COLO668 (cell line): ENCODE results near the gene PDE10A.
A peak's percentile ranks its signal among the peaks of the same experiment; 100 is the strongest.

Experiments used
- DNase-seq: peaks from one replicate; lab custom pipeline; 2025; ENCODE audit not compliant: unreplicated experiment; lab: John Stamatoyannopoulos, UW

The PDE10A gene

DNA sequence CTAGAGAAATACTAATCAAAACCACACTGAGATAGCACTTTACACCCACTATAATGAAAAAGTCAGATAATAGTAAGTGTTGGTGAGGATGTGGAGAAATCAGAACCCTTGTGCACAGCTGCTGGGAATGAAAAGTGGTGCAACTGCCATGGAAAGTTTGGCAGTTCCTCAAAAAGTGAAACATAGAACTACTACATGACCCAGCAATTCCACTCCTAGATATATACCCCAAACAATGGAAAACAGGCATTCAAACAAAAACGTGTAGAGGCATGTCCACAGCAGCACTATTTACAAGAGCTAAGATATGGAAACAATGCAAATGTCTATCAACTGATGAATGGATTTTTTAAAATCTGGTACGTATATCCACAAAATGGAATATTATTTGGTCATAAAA is 236.1 kb downstream of the PDE10A start:
- no peak for DNase-seq

DNA sequence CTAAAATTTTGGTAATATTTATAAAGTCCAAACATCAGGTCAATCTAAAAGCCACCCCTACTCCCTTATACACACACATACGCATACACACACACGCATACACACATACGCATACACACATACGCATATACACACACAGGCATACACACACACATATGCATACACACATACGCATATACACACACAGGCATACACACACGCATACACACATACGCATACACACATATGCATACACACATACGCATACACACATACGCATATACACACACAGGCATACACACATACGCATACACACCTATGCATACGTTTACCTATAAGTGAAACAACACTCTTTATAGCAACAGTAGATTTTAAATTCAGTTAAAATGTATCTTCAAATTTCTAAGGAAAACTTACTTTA is 240.8 kb downstream of the PDE10A start:
- no peak for DNase-seq

DNA sequence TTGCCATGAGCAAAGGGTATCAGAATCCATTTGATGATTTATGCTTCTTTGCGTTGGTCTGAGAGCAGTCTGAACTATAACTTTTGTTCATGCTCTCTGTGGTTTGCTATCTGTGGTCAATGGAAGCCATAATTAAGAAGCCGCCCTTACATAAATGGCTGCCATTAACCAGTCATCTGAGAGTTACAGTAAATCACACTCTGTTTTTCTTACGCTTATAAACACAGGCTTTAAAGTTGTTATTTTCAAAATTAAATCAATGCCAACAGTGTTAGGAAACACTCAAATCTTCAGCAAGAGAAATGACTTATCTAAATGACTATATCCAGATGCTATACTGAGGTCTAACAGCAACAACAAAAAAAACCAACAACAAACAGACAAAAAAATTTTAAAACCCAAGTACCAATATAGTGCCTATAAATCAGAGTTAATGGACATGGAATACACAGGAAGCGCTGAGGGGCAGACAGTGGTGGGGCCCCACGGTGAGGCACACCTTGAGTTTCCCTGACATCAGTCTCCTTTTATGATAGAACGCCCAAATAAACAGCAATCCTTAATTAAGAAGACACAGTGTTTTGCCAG is 245.7 kb downstream of the PDE10A start:
- no peak for DNase-seq

DNA sequence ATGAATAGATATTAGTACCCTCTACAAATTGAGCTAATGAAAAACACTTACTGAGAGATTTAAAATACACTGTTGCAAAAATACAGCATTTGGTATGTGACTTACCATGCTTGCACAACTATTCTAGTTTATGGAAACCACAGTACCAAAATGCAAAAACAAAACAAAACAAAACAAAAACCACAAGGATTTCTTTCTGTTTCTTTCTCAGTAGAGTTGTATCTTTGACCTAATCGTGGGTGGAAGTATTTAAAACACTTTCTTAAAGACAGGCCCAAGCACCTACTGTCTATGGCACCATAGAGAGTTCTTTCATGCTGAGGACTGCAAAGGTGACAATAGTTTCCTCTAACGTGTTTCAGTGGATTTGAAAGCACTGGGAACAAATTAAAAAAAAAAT is 258.3 kb downstream of the PDE10A start:
- no peak for DNase-seq

DNA sequence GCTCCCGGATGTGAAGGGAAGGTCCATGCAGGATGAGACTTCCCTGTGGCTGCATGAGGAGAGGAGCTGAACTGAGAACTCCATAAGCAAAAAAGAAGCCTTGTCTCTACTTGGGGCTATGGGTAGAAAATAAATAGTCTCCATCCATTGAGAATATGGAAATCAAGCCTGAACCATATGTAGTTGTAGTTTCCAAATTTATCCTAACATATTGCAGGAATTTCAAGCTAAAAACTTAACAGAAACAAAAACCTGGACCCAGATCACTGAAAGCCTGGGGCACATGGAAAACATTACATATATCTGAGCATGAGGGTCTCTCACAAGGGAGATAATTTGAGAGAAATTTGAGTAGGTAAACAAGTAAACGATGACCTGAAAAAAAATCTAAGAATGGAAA is 258.7 kb downstream of the PDE10A start:
- DNase-seq: no peak

DNA sequence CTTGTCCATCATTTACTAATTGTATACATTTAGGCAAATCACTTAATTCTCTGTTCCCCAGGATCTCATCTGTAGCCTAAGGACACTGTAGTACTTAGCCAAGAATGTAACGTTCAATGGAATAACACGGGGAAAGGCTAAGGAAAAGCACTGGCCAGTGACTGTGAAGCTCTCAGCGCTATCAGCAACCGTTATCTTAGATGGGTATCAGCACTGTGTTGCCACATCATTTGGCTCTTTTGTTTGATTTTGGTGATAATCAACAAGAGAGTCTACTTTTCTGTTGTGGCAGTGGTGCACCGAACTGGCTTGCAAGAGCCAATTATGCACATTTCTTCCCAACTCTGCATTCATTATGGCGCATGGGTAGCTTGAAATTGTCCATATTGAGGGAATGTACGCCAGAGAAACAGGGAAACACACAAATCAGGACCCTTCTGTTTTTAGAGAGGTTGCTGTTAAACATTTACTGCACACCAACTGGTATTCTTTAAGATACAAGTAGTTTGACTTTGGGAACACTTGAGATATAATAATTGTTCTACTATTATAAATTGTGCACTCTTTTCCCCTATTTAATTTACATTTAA is 259.9 kb downstream of the PDE10A start:
- no peak for DNase-seq

DNA sequence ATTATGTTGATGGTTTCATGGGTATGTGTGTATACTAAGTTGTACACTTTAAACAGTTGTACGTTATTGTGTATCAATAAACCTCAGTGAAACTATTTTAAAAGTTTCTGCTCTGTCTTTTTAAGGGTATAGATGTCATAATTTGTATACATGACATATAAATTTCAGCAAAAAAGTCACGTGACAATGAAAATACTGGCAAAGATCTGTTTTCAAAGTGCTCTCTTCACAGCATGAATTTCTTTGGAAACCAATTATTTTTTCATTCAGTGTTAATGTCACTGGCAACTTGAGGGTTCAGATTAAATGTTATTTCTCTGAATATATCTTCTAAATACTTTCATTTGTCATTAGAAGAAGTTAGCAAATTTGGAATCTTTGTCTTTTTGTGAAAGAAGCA is 261.9 kb downstream of the PDE10A start:
- no peak for DNase-seq

DNA sequence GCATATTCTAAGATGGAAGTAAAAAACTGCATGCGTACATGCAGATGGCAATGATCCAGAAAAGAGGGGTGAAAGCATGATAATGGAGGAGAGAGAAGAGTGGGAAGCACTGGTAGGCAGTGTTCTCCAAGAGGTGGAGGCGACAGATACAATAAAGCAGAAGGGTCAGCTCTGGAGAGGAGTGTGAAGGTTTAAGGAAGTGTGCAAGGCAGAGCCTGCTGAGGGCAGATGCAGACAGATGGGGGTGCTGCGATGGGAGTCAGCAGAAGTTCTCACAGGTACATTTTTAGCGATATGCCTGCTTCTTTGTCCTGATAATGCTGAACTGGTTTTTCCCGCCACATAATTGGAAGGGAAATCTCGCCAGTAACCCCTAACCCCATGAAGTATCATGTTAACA is 272.6 kb downstream of the PDE10A start:
- DNase-seq: no peak

DNA sequence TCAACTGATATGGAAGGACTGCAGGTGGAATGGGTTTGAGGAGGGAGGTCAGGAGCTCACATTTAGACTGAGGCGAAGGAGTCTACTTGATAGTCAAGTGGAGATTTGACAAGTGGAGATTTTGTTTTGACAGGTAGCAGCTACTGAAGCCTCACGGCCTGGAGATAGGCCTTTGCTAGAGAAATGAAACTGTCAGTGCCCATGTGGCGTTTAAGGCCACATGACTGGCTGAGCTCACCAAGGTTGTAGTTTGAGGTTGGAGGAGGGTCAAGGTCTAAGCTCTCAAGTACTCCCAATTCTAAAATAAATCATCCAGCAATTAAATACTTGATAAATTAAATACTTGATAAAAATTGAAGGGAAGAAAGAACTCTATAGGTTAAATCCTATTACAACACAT is 273.5 kb downstream of the PDE10A start:
- DNase-seq: no peak

DNA sequence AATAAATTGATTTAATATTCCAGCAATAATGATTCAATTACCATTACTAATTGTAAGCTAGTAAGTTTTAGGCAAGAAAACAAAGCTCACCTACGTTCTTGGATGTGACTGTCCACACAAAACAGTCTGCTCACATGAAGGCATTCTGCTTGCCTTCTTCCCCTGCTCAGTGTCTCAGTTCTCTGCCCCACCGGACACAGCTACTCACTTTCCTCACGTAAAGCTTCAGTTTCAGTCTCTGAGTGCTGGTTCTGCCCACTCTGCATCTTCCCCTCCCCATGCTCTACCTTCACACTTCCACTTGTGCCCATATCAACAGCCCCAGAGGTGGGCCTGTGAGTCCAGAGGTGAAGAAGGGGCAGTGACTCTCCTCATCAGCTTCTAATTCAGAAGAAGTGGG is 279.7 kb downstream of the PDE10A start:
- DNase-seq: no peak

DNA sequence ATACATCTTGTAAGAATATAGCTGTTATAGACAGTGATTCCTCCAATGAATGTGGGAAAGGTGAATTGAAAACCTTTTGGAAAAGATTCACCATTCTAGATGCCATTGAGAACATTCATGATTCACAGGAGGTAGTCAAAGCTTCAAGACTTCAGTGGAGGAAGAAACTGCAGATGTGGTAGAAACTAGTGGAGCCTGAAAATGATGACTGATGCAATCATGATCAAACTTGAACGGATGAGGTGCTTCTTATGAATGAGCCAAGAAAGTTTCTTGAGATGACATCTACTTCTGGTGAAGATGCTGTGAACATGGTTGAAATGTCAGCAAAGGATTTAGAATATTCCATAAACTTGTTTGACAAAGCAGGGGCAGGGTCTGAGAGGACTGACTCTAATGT is 286.9 kb downstream of the PDE10A start:
- no peak for DNase-seq

DNA sequence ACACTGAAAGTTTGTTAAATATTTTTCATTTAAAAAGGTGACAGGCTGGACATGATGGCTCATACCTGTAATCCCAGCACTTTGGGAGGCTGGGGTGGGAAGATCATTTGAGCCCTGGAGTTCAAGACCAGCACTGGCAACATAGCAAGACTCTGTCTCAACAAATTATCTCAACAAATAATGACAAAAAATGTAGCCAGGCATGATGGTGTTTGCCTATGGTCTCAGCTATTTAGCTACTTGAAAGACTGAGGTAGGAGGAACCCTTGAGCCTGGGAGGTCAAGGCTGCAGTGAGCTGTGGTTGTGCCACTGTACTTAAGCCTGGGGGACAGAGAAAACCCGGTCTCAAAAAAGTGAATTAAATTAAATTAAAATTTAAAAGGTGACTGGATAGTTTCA is 297.7 kb downstream of the PDE10A start:
- DNase-seq: no peak

DNA sequence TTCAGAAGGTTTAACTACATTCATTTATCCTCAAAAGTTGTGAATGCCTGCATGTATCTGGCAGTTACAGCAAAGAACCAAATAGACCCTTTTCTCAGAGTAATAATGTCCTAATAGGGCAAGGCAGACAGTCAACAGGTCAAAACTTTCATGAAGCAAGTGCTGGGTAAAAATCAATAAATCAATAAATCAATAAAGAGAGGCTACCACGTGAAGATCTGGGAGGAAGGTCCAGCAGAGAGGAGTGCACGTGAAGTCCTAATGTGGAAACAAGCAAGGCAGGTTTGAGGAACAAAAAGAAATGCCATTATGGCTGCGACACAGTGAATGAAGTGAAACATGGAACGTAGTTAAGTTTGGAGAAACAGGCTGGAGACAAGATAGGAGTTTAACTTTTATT is 317.3 kb downstream of the PDE10A start:
- DNase-seq: no peak

DNA sequence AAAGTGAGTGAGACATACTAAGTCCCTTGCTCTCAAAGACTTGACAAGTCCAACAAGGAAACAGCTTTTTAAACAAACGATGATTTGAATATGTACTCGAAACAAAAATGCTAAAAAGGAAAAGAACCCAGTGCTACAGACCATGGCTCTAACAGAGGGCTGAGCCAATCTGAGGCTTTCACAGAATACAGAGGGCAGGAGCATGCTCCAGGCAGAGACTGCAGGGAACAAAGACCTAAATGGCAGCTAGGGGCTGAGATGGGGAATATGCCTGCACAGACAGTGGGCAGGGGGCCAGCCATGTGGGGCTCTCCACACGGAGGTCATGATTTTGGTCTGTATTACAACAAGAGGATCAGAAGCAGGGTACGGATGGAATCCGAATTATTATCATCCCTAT is 322.5 kb downstream of the PDE10A start:
- no peak for DNase-seq

DNA sequence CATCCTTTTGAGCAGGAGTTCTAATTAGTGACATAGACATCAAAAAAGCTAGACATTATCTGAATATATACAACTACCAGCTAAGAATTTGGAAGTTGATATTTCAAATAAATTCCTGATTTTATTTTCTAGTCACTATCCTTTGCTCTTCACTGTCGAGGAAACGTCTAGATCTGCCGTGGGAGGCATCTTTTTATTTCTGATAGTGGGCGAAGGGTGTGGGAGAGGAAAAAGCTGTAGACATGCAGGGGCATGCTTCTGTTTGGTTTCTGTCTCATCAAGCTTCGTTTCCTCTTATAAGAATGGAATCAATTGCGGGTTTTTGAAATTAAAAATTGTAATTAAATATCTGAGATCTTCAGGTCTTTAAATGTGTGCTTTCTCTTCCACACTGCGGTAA is 337.4 kb downstream of the PDE10A start:
- no peak for DNase-seq

DNA sequence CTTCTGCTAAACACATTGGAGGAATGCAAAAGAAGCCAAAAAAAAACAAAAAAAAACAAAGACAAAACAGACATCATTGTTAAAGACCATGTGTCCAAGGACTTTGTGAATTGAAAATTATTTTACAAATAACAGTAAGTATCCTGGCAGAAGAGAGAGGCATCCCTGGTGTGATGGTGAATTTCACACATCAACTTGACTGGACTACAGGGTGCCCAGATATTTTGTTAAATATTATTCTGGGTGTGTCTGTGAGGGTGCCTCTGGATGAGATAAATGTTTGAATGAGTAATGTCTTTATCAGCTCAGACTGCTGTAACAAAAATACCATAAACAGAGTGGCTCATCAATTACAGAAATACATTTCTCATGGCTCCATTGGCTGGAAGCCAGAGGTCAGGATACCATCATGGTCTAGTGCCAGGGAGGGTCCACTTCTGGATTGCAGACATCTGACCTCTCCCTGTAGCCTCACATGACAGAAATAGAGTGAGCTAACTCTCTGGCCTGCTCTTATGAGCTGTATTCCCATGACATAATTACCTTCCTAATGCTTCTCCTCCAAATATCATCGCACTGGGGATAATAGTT is 341.4 kb downstream of the PDE10A start:
- DNase-seq: no peak

DNA sequence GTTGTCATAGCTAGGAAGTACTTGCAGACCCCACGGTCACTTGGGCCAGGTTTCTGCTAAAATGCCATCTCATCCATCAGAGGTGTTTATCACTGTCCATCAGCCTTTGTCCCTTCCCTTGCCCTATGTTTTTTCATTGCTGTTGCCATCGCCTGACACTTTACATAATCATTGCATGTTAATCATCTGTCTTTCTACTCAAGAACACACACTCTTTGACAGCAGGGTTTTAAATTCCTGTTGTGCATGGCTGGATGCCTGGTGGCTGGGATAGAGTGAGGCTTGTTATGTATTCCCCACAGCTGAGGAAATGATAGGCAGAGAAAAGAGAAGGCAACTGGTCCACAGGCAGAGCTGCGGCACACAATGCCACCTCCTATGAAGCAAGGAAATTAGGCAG is 341.9 kb downstream of the PDE10A start:
- DNase-seq: no peak

DNA sequence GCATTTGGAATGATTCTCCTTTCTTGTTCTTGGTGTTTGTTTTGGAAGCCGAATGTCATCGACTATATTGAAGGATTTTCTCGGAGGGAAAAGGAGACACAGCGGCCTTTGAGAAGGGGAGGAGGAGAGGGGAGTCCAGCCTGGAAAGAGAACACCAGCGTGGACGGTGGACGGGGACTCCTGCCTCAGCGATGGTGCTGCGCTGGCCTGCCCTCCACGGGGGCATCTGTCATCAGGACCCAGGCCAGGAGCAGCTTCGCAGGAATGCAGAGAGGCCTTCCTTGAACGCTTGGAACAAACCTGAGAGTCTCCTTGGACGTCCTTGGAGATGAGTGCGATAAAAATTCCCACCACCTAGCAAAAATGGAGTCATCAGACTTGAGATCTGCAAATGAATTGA is 345.3 kb downstream of the PDE10A start:
- DNase-seq: no peak

DNA sequence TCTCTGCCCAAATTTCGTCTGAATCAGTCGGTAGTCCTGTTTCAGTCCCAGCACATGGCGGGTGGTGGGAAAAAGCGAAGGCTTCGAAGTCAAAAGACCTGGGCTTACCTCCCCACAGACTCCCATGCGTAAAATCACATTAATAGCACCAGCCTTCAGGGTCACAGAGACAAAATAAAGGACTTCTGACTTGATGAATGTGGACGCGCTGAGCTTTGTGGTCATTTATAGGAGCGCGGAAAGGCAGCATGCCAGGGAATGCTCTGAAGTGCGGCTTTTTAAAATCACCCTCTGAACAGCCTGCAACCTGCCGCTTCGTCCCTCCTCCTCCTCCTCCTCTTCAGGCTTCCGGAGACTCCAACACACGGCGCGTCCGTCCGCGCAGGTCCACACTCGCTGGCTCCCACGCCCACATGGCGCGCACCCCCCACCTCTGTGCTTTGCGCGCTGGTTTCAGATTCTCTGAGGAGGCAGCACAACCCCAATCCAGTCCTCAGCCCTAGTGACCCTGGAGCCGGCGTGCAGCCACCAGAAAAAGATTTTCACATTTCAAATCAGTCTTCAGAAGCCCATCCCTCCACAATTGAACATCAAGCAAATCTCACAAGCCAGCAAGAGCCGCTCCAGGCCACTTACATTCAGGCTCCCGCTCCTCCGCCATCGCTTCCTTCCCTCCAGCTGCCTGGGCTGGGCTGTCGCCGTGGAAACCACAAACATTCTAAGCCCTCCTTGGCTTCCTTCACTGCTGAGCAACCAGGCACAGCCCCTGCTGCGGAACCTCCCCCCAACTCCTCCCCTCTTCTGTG is 353.9 kb downstream of the PDE10A start, which contains the start of gene C6orf118:
C6orf118 (minus strand) TSS at position 680 of the 806 bp plus-strand sequence; CDS start at position 661, 19 bp downstream.
- DNase-seq: peak; percentile 69

DNA sequence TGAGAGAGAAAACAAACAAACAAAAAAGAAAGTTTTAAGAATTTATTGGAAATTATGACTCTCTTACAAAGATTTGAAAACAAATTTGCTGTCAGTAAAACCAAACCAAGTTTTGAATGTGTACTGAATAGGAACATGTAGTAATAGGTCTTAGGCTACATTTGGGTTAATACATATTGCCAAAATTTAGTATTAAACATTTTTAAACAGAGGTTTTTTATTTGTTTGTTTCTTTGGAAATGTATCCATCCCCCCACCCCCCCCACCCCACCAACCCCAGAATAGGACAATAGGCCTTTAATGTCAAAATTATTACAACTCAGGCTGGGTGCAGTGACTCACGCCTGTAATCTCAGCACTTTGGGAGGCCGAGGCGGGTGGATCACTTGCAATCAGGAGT is 356.1 kb downstream of the PDE10A start:
- no peak for DNase-seq

DNA sequence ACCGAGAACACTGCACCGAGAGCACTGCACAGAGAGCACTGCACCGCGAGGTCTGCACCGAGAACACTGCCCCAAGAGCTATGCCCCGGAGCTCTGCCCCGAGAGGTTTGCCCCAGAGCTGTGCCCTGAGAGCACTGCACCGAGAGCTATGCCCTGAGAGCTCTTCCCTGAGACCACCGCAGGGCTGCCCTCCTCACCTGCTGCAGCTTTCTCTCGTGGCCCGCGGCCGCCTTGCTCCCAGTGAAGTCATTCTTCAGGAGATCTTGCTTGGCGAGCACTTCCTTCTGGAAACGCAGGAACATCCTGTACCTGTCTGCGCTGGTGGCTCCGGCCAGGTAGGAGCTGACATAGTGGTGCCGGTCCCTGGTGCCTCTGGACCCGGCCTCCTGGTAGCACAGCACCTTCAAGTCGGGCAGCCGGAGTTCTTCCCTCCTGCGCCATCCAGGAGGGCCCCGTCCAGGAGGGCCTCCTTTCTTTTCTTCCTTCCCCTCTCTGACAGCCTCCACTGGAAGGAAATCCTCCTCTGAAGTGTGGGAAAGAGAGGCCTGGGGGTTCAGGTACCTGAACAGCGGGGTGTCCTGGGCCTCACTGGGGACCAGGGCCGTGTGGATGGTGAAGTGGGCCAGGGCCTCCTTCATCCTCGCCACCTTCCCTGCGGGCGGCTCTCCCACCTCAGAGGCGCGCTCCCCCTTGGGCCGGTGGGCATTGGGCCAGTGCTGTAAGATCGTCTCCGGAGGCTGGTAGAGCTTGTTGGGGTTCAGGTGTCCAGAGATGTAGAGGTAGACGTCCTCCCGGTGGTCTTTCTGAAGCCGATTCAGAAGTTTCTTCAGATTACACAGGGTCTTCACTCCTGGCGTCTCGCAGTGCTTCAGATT is 361.4 kb downstream of the PDE10A start:
- no peak for DNase-seq
